Activated T-cell treated with anti-CD3 and anti-CD28 coated beads, Interleukin-2, amount 50 U/mL, for 4 hours (primary cell): ENCODE data around the gene CHN2. TPM values are rescaled to one million over a fixed set of nuclear protein-coding genes. Genes with fewer than 3 reads are reported as not detected.

Source experiments
- ATAC-seq, 2 donors: fragments of 200-7000 bp; cut with Tn5 transposase; one replicate each; pipeline ENCODE4 v1.10.0; 2021
- DNase-seq: peaks from one replicate; pipeline ENCODE4 v3.0.0-alpha.2; 2020
- H3K27me3 Mint-ChIP-seq: one replicate; pipeline ENCODE4 v1.8.0; 2021; ENCODE audit warnings: low read depth, mixed read lengths
- H3K36me3 Mint-ChIP-seq: one replicate; pipeline ENCODE4 v1.8.0; 2022; ENCODE audit warnings: mixed read lengths; ENCODE audit not compliant: insufficient read depth
- H3K4me1 Mint-ChIP-seq: one replicate; pipeline ENCODE4 v1.8.0; 2021; ENCODE audit warnings: low read depth, mixed read lengths
- H3K4me3 Mint-ChIP-seq: one replicate; pipeline ENCODE4 v1.8.0; 2021; ENCODE audit warnings: mild to moderate bottlenecking, moderate library complexity, mixed read lengths
- H3K9me3 Mint-ChIP-seq: one replicate; pipeline ENCODE4 v1.8.0; 2021; ENCODE audit warnings: mixed read lengths
- total RNA-seq, 3 donors: library from RNA; stranded (reverse); gene quantifications; one replicate each; pipeline ENCODE4 v1.2.1, GENCODE V29; 2021

The CHN2 gene
- total RNA-seq, 3 donors from 2014 or later, result 1.1 to 1.5 (median 1.4) TPM

DNA sequence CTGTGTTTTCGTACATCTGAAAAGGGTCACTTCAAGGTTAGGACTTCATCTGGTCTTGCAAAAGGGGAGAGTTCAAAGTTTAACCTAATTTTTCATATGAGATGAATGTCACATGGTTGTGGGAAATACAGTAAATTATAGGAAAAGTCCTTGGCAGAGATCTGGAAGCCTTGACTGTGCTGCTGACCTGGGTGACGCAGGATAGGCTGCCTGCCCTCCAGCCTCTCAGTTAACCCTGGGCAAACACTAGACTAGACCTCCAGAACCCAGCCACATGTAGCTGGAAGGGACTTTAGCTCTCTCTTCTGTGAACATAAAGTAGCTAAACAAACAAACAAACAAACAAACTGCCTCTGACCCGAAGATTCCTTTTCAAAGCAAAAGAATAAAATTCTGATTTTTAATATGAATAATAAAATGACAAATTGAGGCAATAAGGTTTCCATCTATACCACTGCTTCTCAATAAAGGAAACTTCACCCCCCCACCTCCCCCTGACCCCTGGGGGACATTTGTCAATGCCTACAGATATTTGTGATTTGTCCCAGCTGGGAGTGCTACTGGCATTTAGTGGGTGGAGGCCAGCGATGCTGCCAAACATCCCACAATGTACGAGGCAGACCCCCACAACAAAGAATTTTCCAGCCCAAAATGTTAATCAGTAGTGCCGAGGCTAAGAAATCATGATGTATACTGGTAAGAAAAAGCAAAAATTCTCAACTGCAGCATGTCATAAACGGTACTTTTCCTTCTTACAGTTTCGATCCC, 293.8 kb downstream of the CHN2 start:
- Mint-ChIP-seq H3K27me3 (peaks cover 3% of the 10 kb centered on the region), H3K4me1 (no peaks in the 10 kb centered on the region), H3K9me3 (no peaks in the 10 kb centered on the region), H3K36me3 (no peaks in the 10 kb centered on the region), H3K4me3 (no peak overlapping the region)
- ATAC-seq (no peak), DNase-seq (no peak)

DNA sequence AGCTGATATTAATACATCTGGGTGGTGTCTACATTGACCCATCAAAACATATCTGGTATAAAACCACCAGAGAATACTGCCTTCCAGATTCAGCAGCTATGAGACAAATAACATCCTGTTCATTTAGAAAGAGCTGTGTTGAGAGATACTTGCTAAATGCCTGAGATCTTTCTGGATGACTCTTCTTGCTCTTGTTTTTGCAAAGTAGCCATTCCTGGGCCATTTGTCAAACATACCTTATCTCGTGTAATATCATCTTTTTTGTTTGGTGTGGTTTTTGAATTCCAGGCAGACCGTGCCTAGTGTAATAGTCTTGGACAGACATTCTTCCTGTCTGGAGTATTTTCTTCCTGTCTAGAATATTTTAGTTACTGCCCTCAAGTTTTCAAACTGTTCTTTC, 294.4 kb downstream of the CHN2 start:
- H3K27me3 Mint-ChIP-seq, result peaks cover 3% of the 10 kb centered on the region
- H3K4me3 Mint-ChIP-seq, result no peak overlapping the region
- ATAC-seq, result no peak
- DNase-seq, result no peak
- no peaks in the 10 kb centered on the region for H3K9me3 Mint-ChIP-seq
- no peaks in the 10 kb centered on the region for H3K4me1 Mint-ChIP-seq
- H3K36me3 Mint-ChIP-seq, result no peaks in the 10 kb centered on the region

DNA sequence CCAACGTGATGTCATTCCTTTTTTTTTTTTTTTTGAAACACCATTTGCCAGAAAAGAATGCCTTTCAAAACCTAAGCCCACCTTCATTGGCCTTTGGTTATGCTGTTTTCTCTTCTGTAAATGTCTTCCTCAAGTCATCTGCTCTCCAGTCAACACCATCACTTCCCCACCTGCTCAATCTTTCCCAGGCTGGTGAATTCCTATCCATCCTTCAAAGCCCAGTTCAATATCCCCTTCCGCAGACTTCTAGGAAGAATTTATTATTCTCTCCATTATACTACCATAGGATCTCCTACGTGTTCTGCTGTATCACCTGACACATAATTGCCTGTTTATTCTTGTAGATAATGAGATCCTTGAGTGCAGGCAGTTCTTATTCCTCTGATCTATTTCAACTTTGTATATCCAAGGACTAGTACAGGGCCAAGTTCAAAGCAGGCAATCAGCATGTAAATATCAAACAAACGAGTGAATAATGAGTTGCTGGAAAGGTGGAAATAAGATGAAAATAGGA, 295.6 kb downstream of the CHN2 start:
- Mint-ChIP-seq H3K4me1 (no peaks in the 10 kb centered on the region), H3K9me3 (no peaks in the 10 kb centered on the region)
- ATAC-seq, result no peak

DNA sequence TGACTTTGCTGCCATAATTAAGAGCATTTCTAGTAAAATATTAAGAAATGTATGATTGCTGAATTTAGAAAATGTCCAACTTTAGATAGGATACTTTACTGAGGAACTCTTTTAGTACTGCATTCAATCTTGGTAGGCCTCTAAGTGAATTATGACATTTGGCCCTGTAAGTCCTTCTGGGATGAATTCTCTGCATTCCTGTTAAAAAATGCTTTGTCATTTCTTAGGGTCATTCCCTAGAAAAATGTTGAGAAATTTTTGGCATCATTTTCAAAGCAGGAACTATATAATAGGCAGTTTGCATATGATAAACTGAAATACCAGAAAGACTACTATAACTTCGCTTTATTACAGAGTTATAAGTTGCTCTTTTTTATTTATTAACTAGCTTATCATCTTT, 299.8 kb downstream of the CHN2 start:
- DNase-seq (no peak), ATAC-seq (no peak)
- no peaks in the 10 kb centered on the region for H3K4me1 Mint-ChIP-seq
- no peak overlapping the region for H3K4me3 Mint-ChIP-seq
- no peaks in the 10 kb centered on the region for H3K36me3 Mint-ChIP-seq
- H3K9me3 Mint-ChIP-seq, result no peaks in the 10 kb centered on the region
- peaks cover 3% of the 10 kb centered on the region for H3K27me3 Mint-ChIP-seq

More for the DNA sequence above, 295.6 kb downstream of the CHN2 start:
- peaks cover 3% of the 10 kb centered on the region for H3K27me3 Mint-ChIP-seq
- H3K4me3 Mint-ChIP-seq, result no peak overlapping the region
- H3K36me3 Mint-ChIP-seq, result no peaks in the 10 kb centered on the region
- DNase-seq, result no peak

DNA sequence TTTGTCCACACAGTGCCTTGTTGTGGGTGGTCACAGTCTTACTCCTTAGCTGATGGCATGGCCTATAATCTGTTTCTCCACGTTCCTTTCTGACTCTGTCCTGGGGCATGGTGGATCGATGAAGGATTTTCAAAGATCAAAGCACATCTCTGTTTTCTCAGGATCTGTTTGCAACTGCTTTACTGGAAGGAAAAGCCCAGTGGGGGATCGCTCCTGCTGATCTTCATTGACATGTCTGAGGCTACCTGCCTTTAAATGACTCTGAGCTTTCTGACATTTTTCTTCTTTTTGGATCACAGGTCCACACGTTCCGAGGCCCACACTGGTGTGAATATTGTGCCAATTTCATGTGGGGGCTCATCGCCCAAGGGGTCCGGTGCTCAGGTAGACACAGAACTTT, 301.1 kb downstream of the CHN2 start:
- no peaks in the 10 kb centered on the region for H3K4me1 Mint-ChIP-seq
- no peaks in the 10 kb centered on the region for H3K36me3 Mint-ChIP-seq
- H3K9me3 Mint-ChIP-seq, result no peaks in the 10 kb centered on the region
- ATAC-seq (no peak), DNase-seq (no peak)
- peaks cover 3% of the 10 kb centered on the region for H3K27me3 Mint-ChIP-seq
- H3K4me3 Mint-ChIP-seq, result no peak overlapping the region

DNA sequence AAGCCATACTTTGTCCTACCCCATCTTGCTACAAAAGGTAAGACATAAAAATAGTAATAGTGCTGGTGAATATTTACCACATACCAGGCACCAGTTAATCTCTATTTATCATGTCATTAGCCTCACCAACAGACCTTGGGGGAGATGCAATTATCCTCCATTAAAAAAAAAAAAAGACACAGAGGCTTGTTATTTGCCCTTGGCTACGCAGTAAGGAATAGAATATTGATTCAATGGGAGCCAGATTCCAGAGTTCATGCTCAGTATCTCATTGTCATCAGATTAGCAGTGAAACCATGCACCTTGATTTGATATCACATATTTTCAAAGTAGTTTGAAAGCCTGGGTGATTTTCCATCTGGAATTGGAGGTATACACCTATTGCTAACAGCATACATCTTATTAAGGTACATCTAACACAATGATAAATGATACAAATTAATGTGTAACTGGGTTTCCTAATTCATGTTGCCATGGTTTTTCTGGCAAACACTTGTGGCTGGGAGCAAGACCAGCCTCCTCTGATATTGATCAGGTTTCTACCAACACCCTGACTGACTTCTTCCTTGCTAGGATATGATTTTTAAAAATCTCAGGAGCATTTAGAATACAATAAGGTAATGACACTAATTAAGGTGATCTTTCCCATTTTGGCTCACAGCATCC, 301.9 kb downstream of the CHN2 start:
- no peaks in the 10 kb centered on the region for H3K4me1 Mint-ChIP-seq
- ATAC-seq (no peak), DNase-seq (no peak)
- no peaks in the 10 kb centered on the region for H3K9me3 Mint-ChIP-seq
- no peak overlapping the region for H3K4me3 Mint-ChIP-seq
- H3K36me3 Mint-ChIP-seq, result peaks cover 1% of the 10 kb centered on the region
- peaks cover 3% of the 10 kb centered on the region for H3K27me3 Mint-ChIP-seq

DNA sequence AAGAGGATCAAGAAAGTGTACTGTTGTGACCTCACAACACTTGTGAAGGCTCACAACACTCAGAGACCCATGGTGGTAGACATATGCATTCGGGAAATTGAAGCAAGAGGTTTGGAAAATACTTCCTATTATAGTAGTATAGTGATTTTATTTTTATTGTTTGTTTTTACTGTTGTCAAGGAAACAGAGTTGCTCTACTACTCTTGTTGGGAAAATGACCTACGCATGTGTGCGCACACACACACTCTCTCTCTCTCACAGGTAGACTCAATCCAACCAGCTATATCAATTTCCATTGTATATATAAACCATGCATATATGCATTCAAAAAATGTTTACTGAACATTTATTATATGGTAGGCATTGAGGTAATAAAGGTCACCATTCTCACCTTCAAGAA, 305.4 kb downstream of the CHN2 start:
- peaks cover 1% of the 10 kb centered on the region for H3K36me3 Mint-ChIP-seq
- H3K4me1 Mint-ChIP-seq, result no peaks in the 10 kb centered on the region
- H3K9me3 Mint-ChIP-seq, result no peaks in the 10 kb centered on the region
- H3K4me3 Mint-ChIP-seq, result no peak overlapping the region
- DNase-seq (no peak), ATAC-seq (no peak)
- peaks cover 3% of the 10 kb centered on the region for H3K27me3 Mint-ChIP-seq

DNA sequence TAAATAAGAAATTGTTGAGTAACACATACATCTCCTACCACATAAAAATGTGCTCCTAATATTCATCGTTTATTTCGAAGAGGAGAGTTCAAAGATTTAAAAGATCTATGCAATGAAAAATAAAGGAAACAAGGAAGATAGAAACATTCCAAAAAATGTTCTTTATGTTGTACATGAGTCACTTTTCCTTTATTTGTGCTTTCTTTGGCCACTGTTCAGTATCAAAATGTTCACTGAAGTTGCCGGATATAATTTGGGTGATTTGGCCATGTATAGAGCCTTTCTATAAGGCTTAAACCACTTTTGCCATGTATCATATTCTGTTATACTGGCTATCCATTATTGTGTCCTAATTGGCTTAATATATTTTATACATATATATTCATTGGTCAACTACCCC, 306.1 kb downstream of the CHN2 start:
- no peak for ATAC-seq
- Mint-ChIP-seq H3K4me1 (no peaks in the 10 kb centered on the region), H3K27me3 (peaks cover 3% of the 10 kb centered on the region), H3K36me3 (peaks cover 1% of the 10 kb centered on the region), H3K4me3 (no peak overlapping the region), H3K9me3 (no peaks in the 10 kb centered on the region)
- no peak for DNase-seq

DNA sequence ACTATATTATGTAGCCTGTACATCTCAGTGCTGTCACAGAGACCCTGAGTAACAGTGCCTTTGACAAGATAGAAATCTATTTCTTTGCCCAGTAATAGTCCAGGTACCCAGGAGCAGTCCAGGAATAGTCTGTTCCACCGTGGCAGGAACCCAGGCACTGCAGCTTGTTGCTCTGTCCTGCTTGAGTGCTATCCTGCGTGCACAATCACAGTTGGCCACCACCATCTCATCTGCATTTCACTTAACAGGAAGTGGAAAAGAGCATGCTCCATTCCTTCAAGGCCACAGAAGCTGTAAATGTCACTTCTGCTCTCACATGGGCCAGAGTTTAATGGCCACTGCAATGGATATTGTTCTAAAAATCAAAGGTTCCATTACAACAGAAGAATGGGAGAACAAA, 307.6 kb downstream of the CHN2 start:
- Mint-ChIP-seq H3K4me1 (no peaks in the 10 kb centered on the region), H3K27me3 (peaks cover 3% of the 10 kb centered on the region), H3K36me3 (peaks cover 1% of the 10 kb centered on the region), H3K4me3 (no peak overlapping the region), H3K9me3 (no peaks in the 10 kb centered on the region)
- DNase-seq (no peak), ATAC-seq (no peak)

DNA sequence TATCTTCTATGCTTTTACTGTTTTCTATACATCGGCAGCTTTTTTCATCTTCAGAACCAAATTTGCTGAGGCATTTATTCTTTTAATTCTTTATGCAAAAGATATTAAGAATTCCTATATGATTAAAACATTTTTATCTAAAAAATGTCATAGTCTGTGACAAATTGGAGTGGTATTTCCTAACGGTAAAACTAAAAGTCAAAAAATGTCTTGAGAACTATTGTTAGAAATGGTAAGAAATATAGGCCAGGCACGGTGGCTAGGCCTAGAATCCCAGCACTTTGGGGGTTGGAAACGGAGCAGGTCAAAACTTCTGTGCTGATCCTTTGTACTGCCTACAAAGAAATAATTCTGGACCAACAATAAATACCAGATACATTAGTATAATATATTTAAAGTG, 311.4 kb downstream of the CHN2 start:
- H3K27me3 Mint-ChIP-seq, result peaks cover 2% of the 10 kb centered on the region
- ATAC-seq (no peak), DNase-seq (no peak)
- no peaks in the 10 kb centered on the region for H3K9me3 Mint-ChIP-seq
- H3K36me3 Mint-ChIP-seq, result peaks cover 1% of the 10 kb centered on the region
- H3K4me1 Mint-ChIP-seq, result no peaks in the 10 kb centered on the region
- H3K4me3 Mint-ChIP-seq, result no peak overlapping the region

DNA sequence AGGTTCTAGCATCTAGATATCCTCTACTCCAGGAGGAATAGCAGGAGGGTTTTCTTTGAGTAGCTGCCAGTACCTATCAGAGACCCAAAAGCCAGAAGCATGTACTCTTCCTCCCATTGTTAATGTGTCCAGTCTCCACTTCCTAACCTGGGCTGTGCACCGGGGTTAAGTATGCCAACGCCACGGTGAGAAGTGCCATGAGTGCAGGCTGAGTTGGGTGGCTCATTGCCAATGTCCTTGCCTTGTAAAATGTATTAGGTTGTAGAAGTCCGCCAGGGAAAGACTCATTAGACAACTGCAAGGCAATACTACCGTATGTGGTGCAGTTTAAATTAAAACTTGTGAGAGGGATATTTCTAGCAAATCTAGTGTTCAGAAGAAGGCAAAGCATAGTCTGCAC, 314.0 kb downstream of the CHN2 start:
- Mint-ChIP-seq H3K36me3 (no peaks in the 10 kb centered on the region), H3K27me3 (peaks cover 2% of the 10 kb centered on the region), H3K9me3 (no peaks in the 10 kb centered on the region), H3K4me3 (no peak overlapping the region), H3K4me1 (no peaks in the 10 kb centered on the region)
- DNase-seq (no peak), ATAC-seq (no peak)

DNA sequence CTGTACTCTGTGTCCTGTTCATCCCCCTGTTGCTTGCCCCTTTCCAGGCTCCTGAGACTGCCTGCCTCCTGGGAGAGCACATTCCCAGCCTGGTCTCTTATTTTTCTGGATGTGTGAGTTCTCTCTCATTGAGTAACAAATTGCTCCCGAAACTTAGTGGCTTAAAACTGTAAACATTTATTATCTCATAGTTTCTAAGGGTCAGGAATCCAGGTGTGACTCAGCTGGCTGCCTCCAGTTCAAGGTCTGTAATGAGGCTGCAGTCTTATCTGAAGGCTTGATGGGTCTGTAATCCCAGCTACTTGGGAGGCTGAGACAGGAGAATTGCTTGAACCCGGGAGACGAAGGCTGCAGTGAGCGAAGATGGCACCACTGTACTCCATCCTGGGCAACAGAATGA, 315.5 kb downstream of the CHN2 start:
- Mint-ChIP-seq H3K36me3 (no peaks in the 10 kb centered on the region), H3K4me3 (no peak overlapping the region), H3K27me3 (peaks cover 2% of the 10 kb centered on the region), H3K4me1 (no peaks in the 10 kb centered on the region), H3K9me3 (no peaks in the 10 kb centered on the region)
- ATAC-seq (no peak), DNase-seq (no peak)

DNA sequence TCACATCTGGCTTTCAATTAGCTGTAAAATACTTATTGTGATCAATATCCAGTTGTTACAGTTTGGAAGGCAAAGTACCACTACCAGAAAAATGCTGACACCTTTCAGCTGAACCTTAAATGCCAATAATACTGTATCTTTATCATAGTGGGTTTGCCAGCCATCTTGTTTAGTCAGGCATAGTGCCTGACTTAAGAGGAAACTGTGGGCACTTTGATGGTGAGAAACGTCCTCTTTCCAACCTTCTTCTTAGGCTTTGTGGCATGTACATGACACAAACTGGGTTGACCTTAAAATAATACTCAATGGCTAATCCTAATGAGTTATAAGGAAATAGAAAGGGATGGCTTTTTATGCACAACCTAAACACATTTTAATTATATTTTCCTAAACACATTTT, 316.8 kb downstream of the CHN2 start:
- Mint-ChIP-seq H3K27me3 (peaks cover 2% of the 10 kb centered on the region), H3K36me3 (no peaks in the 10 kb centered on the region), H3K4me3 (no peak overlapping the region), H3K4me1 (no peaks in the 10 kb centered on the region), H3K9me3 (no peaks in the 10 kb centered on the region)
- ATAC-seq, result no peak
- DNase-seq, result no peak

DNA sequence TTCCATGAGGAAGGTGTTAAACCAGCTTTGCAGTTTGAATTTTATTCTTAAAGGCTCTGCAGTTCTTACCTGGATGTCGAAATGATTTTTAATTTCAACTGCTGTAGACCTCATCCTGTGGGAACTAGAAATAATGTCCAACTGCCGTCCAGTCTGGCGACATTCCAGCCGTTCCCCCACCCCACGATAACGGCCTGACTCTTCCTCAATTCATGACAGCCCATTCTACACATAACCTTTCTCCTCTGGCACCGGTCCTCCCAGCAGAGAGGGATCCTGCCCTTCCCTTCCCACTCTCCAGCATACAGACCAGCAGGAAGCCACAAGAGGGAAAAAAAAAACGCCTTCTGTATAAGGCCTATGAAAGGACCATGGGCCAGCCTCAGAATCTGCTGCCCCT, 317.3 kb downstream of the CHN2 start:
- Mint-ChIP-seq H3K4me3 (no peak overlapping the region), H3K27me3 (peaks cover 2% of the 10 kb centered on the region), H3K4me1 (no peaks in the 10 kb centered on the region), H3K9me3 (no peaks in the 10 kb centered on the region), H3K36me3 (no peaks in the 10 kb centered on the region)
- no peak for ATAC-seq
- no peak for DNase-seq

DNA sequence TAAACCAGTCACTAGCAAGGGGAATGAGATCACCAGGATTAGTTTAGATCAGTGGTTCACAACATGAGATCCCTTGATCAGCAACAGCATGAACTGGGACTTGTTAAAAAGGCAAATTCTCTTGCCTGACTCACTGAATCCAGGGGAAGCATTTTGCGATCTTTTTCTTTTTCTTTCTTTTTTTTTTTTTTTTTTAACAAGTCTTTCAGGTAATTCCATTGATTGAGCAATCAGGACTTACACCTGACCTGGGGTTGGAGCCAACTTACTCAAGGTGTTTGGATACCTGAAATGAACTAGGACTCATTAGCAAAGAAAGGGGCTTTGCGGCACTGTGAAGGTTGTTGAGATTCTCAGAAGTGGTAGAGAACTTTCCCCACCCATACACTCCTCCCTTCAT, 321.9 kb downstream of the CHN2 start:
- no peaks in the 10 kb centered on the region for H3K36me3 Mint-ChIP-seq

More for the DNA sequence above, 321.9 kb downstream of the CHN2 start:
- no peak for ATAC-seq
- Mint-ChIP-seq H3K4me1 (no peaks in the 10 kb centered on the region), H3K9me3 (peaks cover 4% of the 10 kb centered on the region), H3K4me3 (no peak overlapping the region), H3K27me3 (no peaks in the 10 kb centered on the region)
- no peak for DNase-seq
